ENCODE measurements around the gene GMDS. TPM values are rescaled to one million over a fixed set of nuclear protein-coding genes. Genes with fewer than 3 reads are reported as not detected.

Gene GMDS
- total RNA-seq, 4 donors from 2014 or later, result 3.4 to 7.2 (median 4.6) TPM

- ATAC-seq, result no peak
- intact Hi-C loops (cut with DNase I; ENCODE audit: low total_unique reads), result no loop called here
- H3K4me1 ChIP-seq, result no peaks in the 10 kb centered on the region
- DNase-seq, result no peak
- no peaks in the 10 kb centered on the region for H3K36me3 ChIP-seq
- TF ChIP-seq POLR2A (IDR thresholded peaks at IDR 0.05), result no peak
- TF ChIP-seq, protein P1, sequence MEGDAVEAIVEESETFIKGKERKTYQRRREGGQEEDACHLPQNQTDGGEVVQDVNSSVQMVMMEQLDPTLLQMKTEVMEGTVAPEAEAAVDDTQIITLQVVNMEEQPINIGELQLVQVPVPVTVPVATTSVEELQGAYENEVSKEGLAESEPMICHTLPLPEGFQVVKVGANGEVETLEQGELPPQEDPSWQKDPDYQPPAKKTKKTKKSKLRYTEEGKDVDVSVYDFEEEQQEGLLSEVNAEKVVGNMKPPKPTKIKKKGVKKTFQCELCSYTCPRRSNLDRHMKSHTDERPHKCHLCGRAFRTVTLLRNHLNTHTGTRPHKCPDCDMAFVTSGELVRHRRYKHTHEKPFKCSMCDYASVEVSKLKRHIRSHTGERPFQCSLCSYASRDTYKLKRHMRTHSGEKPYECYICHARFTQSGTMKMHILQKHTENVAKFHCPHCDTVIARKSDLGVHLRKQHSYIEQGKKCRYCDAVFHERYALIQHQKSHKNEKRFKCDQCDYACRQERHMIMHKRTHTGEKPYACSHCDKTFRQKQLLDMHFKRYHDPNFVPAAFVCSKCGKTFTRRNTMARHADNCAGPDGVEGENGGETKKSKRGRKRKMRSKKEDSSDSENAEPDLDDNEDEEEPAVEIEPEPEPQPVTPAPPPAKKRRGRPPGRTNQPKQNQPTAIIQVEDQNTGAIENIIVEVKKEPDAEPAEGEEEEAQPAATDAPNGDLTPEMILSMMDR (IDR thresholded peaks at IDR 0.05 in 4 of 5, conservative IDR thresholded peaks at IDR 0.05 in 1 of 5), result no peak
- in situ Hi-C loops (cut with MboI; ENCODE audit: low sequenced_read_pairs in 4 of 4), result no loop called here
- no peak overlapping the region for H3K27ac ChIP-seq
- no peaks in the 10 kb centered on the region for H3K9me3 ChIP-seq
- no peak overlapping the region for H3K4me3 ChIP-seq
- H3K27me3 ChIP-seq, result no peaks in the 10 kb centered on the region
Observed at GRCh38 chr6:2228392-2228791, 17.0 kb downstream of the GMDS start.

- H3K27ac ChIP-seq, result no peak overlapping the region
- TF ChIP-seq, protein P1 (IDR thresholded peaks at IDR 0.05 in 4 of 5, conservative IDR thresholded peaks at IDR 0.05 in 1 of 5), result no peak
- no peak for TF ChIP-seq POLR2A (IDR thresholded peaks at IDR 0.05)
- no peaks in the 10 kb centered on the region for H3K27me3 ChIP-seq
- in situ Hi-C loops (cut with MboI; ENCODE audit: low sequenced_read_pairs in 4 of 4) (no loop called here), intact Hi-C loops (cut with DNase I; ENCODE audit: low total_unique reads) (no loop called here)
- no peaks in the 10 kb centered on the region for H3K4me1 ChIP-seq
- H3K9me3 ChIP-seq, result no peaks in the 10 kb centered on the region
- H3K4me3 ChIP-seq, result no peak overlapping the region
- no peak for ATAC-seq
- H3K36me3 ChIP-seq, result no peaks in the 10 kb centered on the region
- no peak for DNase-seq
Observed at GRCh38 chr6:2226775-2227174, 18.6 kb downstream of the GMDS start.

GRCh38 chr6:2225422-2226392 lies 19.7 kb downstream of the GMDS start:
- Histone ChIP-seq H3K27ac (no peak overlapping the region), H3K36me3 (no peaks in the 10 kb centered on the region), H3K27me3 (no peaks in the 10 kb centered on the region), H3K9me3 (no peaks in the 10 kb centered on the region), H3K4me3 (no peak overlapping the region), H3K4me1 (no peaks in the 10 kb centered on the region)
- in situ Hi-C loops (cut with MboI; ENCODE audit: low sequenced_read_pairs in 4 of 4), result no loop called here
- no peak for ATAC-seq
- DNase-seq, result no peak
- TF ChIP-seq, protein P1 (IDR thresholded peaks at IDR 0.05 in 4 of 5, conservative IDR thresholded peaks at IDR 0.05 in 1 of 5), result no peak
- intact Hi-C loops (cut with DNase I; ENCODE audit: low total_unique reads), result no loop called here

DNA sequence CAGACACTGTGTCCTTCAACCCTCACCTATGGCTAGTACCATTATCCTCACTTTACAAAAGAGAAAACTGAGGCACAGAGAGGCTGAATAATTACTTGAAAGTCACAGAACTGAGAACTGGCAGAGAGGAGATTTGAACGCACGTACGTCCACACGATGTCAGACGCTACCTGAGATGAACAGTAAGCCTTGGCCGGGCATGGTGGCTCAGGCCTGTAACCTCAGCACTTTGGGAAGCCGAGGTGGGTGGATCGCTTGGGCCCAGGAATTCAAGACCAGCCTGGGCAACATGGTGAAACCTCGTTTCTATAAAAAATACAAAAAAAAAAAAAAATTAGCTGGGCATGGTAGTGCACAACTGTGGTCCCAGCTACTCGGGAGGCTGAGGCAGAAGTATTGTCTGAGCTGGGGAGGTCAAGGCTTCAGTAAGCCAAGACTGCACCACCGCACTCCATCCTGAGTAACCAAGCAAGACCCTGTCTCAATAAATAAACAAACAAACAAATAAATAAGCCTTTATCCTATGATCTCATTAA lies 20.5 kb downstream of the GMDS start:
- intact Hi-C loops (cut with DNase I; ENCODE audit: low total_unique reads) (no loop called here), in situ Hi-C loops (cut with MboI; ENCODE audit: low sequenced_read_pairs in 4 of 4) (loop anchor here in 1 of 4 donors (25.0 kb wide), 1 partner anchor 412 kb away; no protein-coding TSS in a partner anchor)
- TF ChIP-seq, protein P1 (IDR thresholded peaks at IDR 0.05 in 4 of 5, conservative IDR thresholded peaks at IDR 0.05 in 1 of 5), result no peak
- no peak for TF ChIP-seq POLR2A (IDR thresholded peaks at IDR 0.05)
- Histone ChIP-seq H3K4me3 (no peak overlapping the region), H3K27me3 (no peaks in the 10 kb centered on the region), H3K4me1 (no peaks in the 10 kb centered on the region), H3K27ac (no peak overlapping the region), H3K36me3 (no peaks in the 10 kb centered on the region), H3K9me3 (no peaks in the 10 kb centered on the region)
- no peak for ATAC-seq
- DNase-seq, result no peak

Measured in gastrocnemius medialis (tissue), 4 donors.